GM21723 (cell line): ENCODE data around the gene ZNF778.

Source experiments
- ATAC-seq: cut with Tn5 transposase; IDR thresholded peaks from one replicate; pipeline ENCODE4 v1.9.1; 2021; ENCODE audit warnings: mild to moderate bottlenecking, moderate library complexity; ENCODE audit not compliant: unreplicated experiment

ZNF778 gene

GRCh38 chr16:89217388-89218191 is at the start of gene ZNF778:
ZNF778 (plus strand) TSS chr16:89217703; CDS start chr16:89221128, 3,425 bp downstream.
- peak; percentile 82 for ATAC-seq

GRCh38 chr16:89168381-89169189 is 48.9 kb upstream of the ZNF778 start:
- ATAC-seq, result no peak

DNA sequence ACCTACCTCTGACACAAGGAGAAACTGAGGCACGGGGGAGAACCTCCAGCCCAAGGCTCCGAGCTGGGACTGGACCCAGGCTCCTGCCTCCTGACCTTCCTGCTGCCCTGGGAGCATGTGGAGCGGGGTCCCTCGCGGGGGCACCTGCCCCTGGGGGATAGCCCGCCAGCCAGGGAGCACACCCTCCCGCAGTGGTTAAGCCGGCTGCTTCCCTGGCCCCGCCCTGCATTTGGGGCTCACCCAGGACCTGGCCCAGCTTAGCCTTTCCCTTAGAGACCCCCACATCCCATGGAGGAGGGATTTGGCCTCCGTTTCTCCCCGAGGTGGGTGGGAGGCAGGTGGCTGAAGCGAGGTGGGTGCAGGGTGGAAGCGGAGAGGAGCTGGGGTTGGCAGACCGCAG is 47.7 kb upstream of the ZNF778 start:
- no peak for ATAC-seq

GRCh38 chr16:89170346-89171215 is 46.9 kb upstream of the ZNF778 start:
- ATAC-seq, result no peak

DNA sequence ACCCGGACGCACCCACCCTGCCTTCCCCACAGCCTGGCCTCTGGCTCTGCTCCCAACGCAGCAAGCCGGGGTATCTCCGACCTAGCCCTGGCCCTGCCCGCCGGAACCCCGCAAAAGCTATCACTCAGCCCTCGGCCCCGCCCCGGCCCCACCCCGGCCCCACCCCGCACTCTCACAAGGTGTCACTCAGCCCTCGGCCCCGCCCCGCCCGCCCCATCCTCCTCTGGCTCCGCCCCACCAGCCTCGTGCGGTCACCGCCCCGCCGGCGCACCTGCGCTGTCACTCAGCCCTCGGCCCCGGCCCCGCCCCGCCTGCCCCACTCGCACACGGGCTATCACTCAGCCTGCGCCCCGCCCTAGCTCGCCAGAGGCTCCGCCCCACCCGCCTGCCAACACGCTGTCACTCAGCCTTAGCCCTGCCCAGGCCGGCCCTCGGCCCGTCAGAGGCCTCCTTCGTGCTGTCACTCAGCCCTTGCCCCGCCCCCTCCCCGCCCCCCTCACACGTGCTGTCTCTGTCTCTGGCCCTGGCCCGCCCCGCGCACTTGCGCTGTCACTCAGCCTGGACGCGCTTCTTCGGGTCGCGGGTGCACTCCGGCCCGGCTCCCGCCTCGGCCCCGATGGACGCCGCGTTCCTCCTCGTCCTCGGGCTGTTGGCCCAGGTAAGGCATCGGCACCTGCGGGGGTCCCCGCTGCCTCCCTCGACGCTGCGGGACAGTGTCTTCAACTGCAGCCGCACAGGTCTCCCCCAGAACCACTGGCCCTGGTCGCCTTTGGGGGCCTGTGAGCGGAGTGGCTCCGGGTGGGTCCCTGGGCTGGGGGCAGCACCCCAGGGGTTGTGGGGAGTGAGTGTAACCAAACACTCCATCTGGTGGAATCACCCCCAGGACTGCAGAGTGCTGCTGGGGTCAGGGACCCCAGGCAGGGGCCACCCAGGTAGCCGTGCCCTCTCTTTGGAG is 46.0 kb upstream of the ZNF778 start, which contains the start of gene CDH15:
Gene CDH15, plus strand, starts transcription at position 533 of the 955 bp plus-strand sequence. Its CDS starts 84 bp downstream, at position 617.
- peak; percentile 69 for ATAC-seq

DNA sequence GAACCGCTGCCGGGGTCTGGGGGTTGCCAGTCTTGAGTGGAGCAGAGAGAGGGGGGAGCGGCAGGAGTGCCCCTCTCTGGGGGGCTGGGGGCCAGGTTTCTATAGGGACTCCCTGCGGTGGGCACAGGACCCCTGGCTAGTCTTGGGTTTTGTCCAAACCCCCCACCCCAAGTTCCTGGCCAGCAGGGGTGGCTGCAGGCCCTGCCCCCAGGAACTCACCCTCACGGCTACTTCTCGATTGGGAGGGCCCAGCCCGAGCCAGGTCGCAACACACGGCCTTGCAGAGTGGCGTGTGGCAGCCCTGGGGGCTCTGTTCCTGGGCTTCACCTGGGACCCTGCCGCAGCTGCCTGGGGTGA is 45.4 kb upstream of the ZNF778 start:
- ATAC-seq, result no peak

GRCh38 chr16:89172528-89173173 is 44.9 kb upstream of the ZNF778 start:
- no peak for ATAC-seq

GRCh38 chr16:89173174-89173921 is 44.2 kb upstream of the ZNF778 start:
- no peak for ATAC-seq

DNA sequence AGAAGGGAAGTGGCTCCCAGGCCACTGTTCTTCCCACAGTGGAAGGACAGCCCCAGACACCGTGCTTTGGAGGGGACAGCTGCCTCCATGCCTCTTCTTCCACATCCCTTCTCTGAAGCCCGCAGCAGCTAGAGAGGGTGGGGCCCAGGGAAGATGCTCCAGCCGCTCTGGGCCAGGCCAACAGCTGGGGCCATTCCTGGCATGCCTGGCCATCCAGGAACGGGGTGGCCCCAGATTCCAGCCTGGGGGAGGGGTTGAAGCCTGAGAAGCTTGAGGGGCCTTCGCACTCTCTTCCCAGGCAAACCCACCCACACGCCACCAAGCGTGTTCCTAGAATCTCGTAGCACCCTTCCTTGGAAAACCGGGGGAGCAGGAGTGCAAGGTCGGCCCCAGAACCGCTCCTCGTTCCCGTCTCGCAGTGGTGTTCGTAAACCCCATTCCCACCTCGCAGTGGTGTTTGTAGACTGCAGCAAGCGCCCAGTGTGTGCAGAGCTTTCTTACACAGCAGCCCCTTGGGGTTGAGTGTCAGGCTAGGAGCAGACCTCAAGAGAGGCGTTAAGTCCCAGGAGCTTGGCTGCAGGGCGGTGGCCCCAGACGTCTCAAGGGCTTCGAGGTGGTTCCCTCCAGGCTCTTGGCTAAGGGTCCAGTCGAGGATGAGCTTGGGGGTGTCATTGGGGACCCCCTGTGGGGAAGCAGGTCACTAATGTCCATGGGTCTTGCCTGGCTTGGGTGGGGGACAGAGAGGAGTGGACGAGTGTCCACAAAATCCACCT is 43.3 kb upstream of the ZNF778 start:
- ATAC-seq, result no peak

DNA sequence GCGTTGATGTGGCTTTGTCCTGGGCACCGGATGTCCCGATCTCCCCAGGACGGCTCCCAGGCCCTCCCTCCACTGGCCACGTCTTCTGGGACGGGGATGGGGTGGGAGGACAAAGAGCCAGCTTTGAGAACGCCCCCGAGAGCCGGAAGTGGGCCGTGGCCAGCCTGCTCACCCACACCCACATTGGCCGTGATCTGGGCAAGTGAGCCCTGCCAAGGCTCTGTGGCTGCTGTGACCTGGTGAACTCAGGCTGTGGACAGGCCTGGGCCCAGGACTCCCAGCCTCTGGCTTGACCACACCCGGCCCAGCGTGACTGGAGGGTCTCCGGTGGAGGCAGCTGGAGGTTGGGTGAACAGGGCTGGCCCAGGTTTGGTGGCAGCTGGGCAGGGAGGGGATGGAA is 42.6 kb upstream of the ZNF778 start:
- ATAC-seq, result no peak

- no peak for ATAC-seq
These were observed 42.0 kb upstream of the ZNF778 start for GRCh38 chr16:89175280-89176146.

DNA sequence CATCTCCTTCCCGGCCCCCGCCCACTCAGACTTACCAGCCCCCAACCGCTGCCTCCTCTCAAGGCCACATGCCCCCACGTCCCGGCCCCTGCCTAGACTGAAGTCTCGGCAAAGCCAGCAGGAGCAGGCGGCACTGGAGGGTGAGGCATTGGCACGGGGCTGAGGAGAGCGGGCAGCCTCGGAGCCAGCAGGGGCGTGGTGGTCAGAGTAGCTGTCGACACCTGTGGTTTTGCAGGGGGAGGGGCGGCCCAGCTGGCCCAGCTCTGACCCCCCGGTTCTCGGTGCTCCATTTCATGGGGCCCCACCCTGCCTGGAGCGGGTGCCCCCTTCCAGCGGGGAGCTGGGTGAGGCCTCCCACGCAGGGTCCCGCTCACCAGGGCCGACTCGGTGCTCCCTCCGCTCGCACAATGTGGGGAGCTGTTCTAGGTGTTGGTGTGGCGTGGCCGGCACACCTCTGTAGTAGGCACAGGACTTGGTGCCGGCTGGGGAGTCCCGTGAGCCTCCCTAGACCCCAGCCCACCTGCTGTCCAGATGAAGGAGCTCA is 41.3 kb upstream of the ZNF778 start:
- no peak for ATAC-seq

DNA sequence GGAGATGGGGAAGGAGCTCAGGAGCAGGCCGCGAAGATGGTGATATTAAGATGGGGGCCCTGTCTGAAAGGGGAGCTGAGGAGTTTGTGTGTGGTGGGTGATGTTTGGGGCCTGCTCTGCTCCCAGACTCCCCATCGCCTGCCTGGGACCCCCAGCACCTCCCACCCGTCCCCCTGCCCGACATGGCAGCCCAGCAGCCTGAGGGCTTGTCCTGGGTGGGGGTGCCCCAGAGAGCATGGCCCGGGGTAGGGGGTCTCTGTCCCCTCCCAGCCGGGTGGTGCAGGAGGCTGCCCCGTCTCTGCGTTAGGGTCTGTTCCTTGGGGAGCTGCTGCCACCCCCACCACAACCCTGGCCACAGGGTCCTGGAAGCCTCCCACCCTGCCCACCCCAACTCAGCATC is 40.8 kb upstream of the ZNF778 start:
- ATAC-seq, result no peak

GRCh38 chr16:89177501-89177900 is 40.0 kb upstream of the ZNF778 start:
- no peak for ATAC-seq

GRCh38 chr16:89178453-89179147 is 38.9 kb upstream of the ZNF778 start:
- ATAC-seq, result no peak

DNA sequence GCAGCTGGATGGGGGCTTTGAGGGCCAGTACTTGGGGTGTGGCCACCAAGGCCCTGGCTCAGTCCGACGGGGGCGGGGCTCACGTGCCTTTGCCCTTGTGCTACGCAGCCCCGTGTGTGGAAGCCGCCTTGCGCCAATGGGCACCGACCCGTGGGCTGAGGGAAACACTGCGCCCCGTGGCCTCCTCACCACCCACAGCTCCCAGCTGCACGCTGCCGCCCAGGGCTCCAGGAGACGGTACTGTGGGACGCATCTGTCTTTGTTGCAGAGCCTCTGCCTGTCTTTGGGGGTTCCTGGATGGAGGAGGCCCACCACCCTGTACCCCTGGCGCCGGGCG is 38.4 kb upstream of the ZNF778 start:
- ATAC-seq, result no peak
